Activated effector memory CD4-positive, alpha-beta T cell treated with anti-CD3 and anti-CD28 coated beads, Interleukin-2, amount 50 U/mL, for 16 hours (primary cell): ENCODE results near the gene GABRA4.

Source experiments
- DNase-seq: peaks from one replicate; pipeline ENCODE4 v3.0.0-alpha.2; 2020

Gene GABRA4

GRCh38 chr4:46977245-46977644 lies 16.1 kb downstream of the GABRA4 start:
- no peak for DNase-seq

GRCh38 chr4:46975812-46976553 lies 17.4 kb downstream of the GABRA4 start:
- no peak for DNase-seq

- no peak for DNase-seq
These were observed 18.4 kb downstream of the GABRA4 start for GRCh38 chr4:46974891-46975543.

GRCh38 chr4:46968847-46969246 lies 24.5 kb downstream of the GABRA4 start:
- no peak for DNase-seq

- no peak for DNase-seq
These were observed 25.8 kb downstream of the GABRA4 start for GRCh38 chr4:46967631-46968030.

- no peak for DNase-seq
These were observed 34.5 kb downstream of the GABRA4 start for GRCh38 chr4:46958742-46959488.

- DNase-seq = no peak
These were observed 36.9 kb downstream of the GABRA4 start for GRCh38 chr4:46956451-46956850.

GRCh38 chr4:46955601-46956000 lies 37.8 kb downstream of the GABRA4 start:
- DNase-seq = no peak

- no peak for DNase-seq
These were observed 38.7 kb downstream of the GABRA4 start for GRCh38 chr4:46954643-46955042.

GRCh38 chr4:46953564-46953963 lies 39.8 kb downstream of the GABRA4 start:
- DNase-seq = no peak

GRCh38 chr4:46952451-46952850 lies 40.9 kb downstream of the GABRA4 start:
- no peak for DNase-seq

GRCh38 chr4:46950826-46951225 lies 42.6 kb downstream of the GABRA4 start:
- DNase-seq = no peak

- no peak for DNase-seq
These were observed 43.6 kb downstream of the GABRA4 start for GRCh38 chr4:46949822-46950221.

GRCh38 chr4:46947541-46947940 lies 45.8 kb downstream of the GABRA4 start:
- DNase-seq = no peak

GRCh38 chr4:46946919-46947536 lies 46.4 kb downstream of the GABRA4 start:
- no peak for DNase-seq

GRCh38 chr4:46945062-46945461 lies 48.3 kb downstream of the GABRA4 start:
- DNase-seq = no peak

- DNase-seq = no peak
These were observed 49.0 kb downstream of the GABRA4 start for GRCh38 chr4:46944345-46944744.

GRCh38 chr4:46937493-46937892 lies 55.9 kb downstream of the GABRA4 start:
- DNase-seq = no peak

- DNase-seq = no peak
These were observed 58.7 kb downstream of the GABRA4 start for GRCh38 chr4:46934726-46935125.

GRCh38 chr4:46933686-46934085 lies 59.7 kb downstream of the GABRA4 start:
- DNase-seq = no peak

GRCh38 chr4:46931981-46932380 lies 61.4 kb downstream of the GABRA4 start:
- DNase-seq = no peak

GRCh38 chr4:46930891-46931290 lies 62.5 kb downstream of the GABRA4 start:
- no peak for DNase-seq

- DNase-seq = no peak
These were observed 66.2 kb downstream of the GABRA4 start for GRCh38 chr4:46927201-46927600.
